HG03159 (cell line): ENCODE data around the gene TRNT1.
A peak's percentile ranks its signal among the peaks of the same experiment; 100 is the strongest.

ENCODE experiments used
- ATAC-seq: cut with Tn5 transposase; IDR thresholded peaks from one replicate; pipeline ENCODE4 v1.9.1; 2021; ENCODE audit warnings: mild to moderate bottlenecking, moderate library complexity; ENCODE audit not compliant: unreplicated experiment

TRNT1 gene

DNA sequence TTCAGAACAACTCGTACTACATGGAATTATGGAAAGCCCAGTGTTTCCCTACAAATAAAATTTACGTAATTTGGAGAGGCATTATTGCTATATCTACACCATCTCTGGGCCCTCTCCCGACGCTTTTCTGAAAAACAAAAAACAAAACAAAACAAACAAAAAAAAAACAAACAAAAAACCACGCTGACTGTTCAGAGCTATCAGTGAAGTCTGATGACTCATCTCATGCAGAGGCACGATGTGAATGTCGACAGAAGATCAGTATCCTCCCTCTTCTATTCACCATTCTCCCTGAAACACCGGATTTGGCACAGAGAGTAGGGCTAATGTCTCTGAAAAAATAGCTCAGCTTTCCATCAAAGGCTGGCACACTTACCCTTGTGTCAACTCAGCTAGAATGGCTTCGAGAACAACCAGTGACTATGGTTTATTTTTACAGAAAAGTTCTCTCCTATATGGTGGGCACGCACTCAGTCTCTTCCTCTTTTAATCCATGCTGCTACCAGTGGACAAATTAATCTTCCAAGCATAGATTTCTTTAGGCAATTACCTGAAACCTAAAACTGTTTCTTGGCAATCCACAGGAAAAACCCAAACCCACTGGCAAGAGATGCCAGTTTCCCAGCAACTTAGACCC lies 51.2 kb downstream of the TRNT1 start:
- no peak for ATAC-seq

DNA sequence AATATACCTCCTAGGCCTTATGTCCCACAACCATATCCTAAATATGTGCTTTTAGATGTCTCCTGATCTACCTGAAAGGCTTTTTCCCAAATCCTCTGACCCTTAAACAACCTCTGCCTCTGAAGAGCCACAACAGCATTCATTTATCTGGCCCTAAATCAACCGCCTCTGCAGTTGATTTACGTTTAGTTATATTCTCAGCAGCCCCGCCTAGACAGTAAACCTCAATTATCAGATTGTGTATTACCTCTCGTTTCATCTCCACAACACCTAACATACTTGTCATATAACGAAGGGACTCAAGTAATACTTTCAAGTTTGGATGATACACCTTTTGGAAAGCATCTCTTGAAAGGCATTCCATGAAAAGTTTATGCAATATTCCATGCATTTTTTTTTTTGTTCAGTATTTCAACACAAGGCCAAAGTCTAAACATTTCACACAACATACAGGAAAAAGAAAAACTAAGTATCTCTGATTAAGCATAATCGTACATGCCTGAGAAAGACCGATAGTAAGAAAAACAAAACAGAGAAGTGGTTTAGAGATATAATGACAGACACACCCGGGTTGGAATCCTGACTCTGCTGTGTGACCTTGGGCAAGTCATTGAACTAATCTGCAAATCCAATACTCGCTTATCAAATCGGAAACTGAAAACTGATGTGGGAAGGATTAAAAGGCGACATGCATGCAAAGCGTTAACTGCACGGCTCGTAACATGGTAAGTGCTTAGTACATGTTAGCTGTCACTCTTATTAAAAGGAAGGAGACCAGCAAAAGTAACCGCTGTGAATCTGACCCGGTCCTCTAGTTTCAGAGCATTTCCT lies 52.0 kb downstream of the TRNT1 start:
- ATAC-seq: peak; percentile 11

DNA sequence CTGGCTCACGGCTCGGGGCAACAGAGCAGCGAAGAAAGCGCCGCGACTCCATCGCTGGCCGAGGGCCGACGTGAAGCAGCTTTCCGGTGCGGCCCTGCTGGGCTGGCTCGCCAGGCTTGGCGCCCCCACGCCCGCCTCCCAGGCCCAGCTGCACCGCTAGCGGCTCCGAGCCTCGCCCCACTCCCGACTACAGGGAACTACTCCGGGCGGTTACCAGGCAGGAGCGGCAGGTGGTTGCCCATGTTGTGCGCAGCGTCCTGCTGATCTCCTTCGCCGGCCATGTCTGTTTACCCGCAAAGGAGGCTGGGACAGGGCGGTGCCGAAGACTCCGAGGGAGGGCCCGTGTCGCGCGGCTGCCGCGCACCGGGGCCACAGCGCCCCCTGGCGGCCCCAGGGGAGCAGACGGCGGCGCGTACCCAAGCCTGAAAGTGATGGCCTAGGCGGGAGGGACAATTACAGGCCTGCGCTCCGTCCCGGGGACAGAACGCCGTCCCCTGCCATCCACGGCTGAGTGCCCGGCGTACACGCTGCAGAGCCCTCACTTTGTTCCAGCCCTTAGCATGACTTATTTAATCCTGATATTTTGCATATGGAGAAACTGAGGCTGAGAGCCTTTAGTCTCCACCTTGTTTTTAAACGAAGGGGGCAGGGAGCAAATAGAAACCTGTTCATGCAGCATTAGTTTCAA lies 52.8 kb downstream of the TRNT1 start, which contains the start of gene CRBN:
TSS of gene CRBN (minus strand) at position 285 of the 688 bp plus-strand sequence. CDS start at position 281, 4 bp downstream.
- peak; percentile 99 for ATAC-seq

DNA sequence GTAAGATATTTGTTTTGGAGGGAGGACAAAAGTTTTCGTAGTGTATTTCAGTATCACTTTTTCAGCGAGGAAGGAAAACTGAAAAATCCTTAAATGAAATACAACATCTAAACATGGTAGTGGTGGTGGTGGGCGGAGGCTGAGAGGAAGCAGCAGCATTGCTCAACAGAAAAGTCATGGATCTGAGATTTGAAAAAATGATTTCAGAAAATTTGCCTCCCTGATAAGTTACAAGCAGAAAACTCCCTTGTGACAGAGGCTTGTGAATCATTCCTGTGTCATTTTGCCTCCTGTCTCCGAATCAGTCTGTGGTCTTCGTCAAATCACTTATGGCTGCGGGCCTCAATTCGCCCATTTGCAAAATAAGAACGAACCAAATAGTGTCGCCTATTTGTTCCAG lies 53.7 kb downstream of the TRNT1 start:
- no peak for ATAC-seq

DNA sequence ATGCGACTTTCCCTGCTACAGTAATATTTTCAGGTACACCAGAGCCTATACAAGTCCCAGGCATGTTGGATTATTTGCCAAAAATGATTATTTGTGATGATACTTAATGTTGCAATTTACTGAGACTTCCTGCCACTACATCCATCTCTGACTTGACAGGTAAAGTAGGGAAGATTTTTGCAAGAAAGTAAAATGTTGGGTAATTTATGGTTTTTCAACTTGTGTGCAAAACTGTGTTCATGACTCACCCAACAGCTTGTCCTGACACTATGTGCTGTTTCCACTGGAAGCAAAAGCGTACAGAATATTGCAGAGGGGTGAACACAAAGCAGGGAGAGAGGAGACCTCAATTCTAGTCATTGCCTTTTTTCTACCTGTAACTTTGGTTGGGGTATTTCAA lies 58.1 kb downstream of the TRNT1 start:
- ATAC-seq: no peak

DNA sequence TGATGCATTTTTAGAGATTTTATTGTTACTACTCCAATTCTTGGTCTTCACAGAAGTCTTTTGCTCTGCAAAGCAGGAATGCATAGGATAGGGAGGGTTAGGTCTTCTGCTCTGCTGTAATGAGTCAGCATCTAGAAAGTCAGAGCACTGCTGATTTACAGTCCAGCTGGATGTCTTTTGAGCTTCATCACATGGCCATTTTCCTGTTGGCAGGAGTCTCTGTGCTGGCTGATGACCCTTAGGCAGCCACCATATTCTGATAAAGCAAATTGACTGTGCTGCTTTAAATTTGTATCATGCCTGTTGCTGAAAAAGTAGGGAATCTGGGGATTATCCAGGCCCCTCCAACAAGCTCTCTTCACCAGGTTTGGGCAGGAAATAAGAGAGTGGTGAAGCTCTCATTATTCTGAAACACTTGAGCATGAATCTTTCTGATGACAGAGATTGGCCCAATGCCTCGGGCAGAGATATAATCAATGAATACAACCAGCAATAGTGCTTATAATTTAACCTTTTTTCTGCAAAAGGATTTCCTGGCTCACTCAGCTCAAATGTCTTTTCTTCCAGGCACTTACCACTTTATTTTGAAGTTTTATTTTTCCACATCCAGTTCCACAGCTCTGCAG lies 62.5 kb downstream of the TRNT1 start:
- no peak for ATAC-seq

DNA sequence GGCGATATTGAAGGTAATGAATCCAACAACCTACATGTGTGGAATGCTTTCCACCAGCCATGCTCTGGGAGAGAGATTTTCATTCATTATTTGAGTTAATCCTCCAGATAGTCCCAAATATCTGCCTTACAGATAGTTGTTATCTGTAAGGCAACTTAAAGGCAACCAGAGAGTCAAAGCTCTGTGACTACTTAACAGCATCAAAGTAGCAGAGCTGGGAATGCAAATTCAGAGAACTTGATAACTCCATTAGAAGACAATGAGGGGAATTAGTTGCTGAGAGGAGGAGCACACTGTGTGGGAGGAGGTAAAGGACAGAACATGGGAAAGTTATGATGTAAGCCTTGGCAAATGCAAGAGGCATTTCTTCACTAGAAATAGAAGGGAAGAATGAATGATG lies 63.2 kb downstream of the TRNT1 start:
- ATAC-seq: no peak

DNA sequence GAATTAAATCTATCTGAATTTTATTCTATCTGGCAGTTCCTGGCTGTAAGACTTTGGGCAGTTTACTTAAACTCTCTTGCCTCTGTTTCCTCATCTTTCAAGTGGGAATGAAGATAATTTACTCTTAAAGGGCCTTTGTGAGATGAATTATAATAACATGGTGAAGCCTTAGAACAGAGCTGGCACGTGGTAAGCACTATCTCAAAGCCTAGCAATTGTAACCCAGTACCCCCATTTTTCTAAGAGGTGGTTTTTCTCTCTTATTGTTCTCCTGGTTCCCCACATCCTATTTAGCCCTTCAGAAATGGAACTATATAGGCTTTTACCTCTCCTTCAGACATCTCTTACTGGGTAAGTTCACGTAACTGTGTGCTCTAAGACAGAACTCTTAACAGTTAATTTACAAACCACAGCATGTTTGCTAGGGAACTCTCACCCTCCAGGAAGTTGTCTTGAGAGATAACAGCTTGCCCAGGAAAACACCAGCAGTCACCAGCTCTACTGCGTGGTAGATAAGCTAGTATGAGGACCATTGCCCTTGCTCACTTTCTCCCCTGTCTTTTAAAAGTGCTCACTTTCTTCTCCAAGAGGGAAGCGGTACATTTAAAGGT lies 65.0 kb downstream of the TRNT1 start:
- ATAC-seq: no peak

DNA sequence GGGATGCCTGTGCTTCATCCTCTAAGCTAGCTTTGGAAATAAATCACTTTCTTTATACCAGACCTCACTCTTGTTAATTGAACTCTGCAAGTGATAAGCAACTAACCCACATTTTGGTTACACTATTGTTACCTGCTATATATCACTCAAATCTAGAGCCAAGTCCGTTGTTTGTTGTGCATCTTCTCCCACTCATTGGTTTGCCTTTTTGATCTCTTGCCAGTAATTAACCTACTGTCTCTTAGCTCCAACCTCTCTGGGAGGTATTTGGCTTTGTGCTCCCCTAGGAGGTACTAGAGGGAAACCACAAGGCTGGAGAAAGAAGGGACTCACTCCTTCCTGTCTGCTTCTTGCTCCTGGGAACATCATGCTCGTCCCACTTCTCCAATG lies 65.5 kb downstream of the TRNT1 start:
- ATAC-seq: no peak

DNA sequence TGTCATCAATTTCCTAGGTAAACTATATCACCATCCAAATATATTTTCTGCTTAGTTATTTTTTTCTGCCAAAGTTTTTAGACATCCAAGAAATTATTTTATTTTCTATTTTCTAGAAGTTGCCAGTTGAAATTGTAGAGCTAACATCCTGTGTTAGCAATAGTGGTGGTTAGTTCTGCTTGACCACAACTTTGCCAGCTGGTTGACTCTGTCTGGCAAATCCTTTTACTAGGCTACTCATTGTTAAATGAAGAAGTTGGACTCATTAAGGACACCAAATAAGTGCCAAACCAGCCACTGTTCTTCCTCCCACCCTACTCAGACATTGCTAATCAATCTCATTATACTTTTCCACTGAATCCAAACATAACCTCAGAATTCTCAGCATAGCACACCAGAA lies 68.1 kb downstream of the TRNT1 start:
- no peak for ATAC-seq

DNA sequence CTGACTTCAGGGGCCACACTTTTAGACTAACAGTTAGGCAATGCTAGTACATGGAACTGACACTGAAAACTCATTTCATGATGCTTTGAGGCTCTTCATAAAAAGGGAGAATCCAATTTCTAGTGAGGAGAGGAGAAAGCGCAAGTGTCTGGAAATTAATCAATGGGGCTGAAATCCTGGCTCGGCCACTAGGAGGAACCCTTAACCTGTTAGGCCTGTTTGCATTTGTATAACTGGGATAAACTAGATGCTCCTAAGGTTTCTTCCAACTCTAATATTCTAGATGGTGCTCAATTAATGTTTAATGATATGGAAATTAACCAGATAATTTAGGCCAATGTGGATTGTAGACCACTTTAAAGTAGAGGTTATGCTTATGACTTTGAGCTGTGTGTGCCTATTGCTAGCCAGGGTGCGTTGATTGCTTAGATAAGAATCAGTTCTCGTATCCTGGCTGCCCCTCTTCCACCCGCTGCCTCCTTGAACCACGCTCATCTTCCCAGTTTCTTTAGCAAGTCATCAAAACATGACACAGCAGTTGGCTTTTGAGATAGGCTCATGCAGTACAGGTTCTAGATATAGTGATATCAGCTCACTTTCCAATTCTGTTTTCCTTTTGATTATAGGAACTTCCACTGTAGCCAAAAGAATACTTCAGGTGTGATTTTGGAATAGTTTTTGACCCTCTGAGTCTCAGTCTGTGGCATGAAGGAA lies 69.6 kb downstream of the TRNT1 start:
- ATAC-seq: peak; percentile 41
